HEK293 (cell line): Measurements from ENCODE around the gene SPOCK1.
A peak's percentile ranks its signal among the peaks of the same experiment; 100 is the strongest.

ENCODE experiments used
- CTCF ChIA-PET: fragments of 350-600 bp; formaldehyde crosslinking; extraction: SDS; loops from one replicate; lab custom pipeline; 2021; ENCODE audit warnings: antibody characterized with exemption; lab: Yijun Ruan, JAX
- POLR2A ChIA-PET: fragments of 300-600 bp; formaldehyde crosslinking; extraction: SDS; loops from one replicate; lab custom pipeline; 2020; ENCODE audit warnings: antibody characterized with exemption, inconsistent platforms; lab: Yijun Ruan, JAX
- H3K27ac ChIP-seq: fragments of 200-500 bp; sonication (Bioruptor generic); 2 replicates; pipeline ENCODE4 v1.5.1; 2014; ENCODE audit warnings: low read depth, low read length, control low read depth, inconsistent platforms; ENCODE audit errors: extremely low read depth
- H3K36me3 ChIP-seq, 2 experiments: fragments of 200-500 bp in 1 of 2; sonication (Bioruptor generic) in 1 of 2; 1 replicate in 1 of 2; 2 replicates in 1 of 2; pipeline ENCODE4 v1.5.1; 2014 to 2017; ENCODE audit warnings: inconsistent platforms in 2 of 2, low read length in 2 of 2; ENCODE audit not compliant: control insufficient read depth in 2 of 2, insufficient read depth in 1 of 2
- H3K4me1 ChIP-seq: fragments of 200-500 bp; sonication (Bioruptor generic); 2 replicates; pipeline ENCODE4 v1.5.1; 2014; ENCODE audit warnings: mild to moderate bottlenecking, low read length, inconsistent platforms; ENCODE audit not compliant: control insufficient read depth, insufficient read depth
- H3K4me3 ChIP-seq: 2 replicates; pipeline ENCODE4 v1.5.1; 2011; ENCODE audit warnings: low read depth, mild to moderate bottlenecking, control low read depth, low read length, moderate library complexity
- H3K9me3 ChIP-seq: fragments of 200-500 bp; sonication (Bioruptor generic); 2 replicates; pipeline ENCODE4 v1.5.1; 2014; ENCODE audit warnings: low read depth, low read length, inconsistent platforms; ENCODE audit not compliant: control insufficient read depth, insufficient read depth
- ATF2 ChIP-seq: fragments of 450-650 bp; formaldehyde crosslinking; IDR thresholded peaks from 2 replicates; pipeline ENCODE4 v1.5.1; 2016; ENCODE audit warnings: missing biosample characterization, missing genetic modification characterization, low read depth
- EGR2 ChIP-seq: fragments of 450-650 bp; formaldehyde crosslinking; IDR thresholded peaks from 2 replicates; pipeline ENCODE4 v1.5.1; 2016; ENCODE audit warnings: low read depth, missing biosample characterization, missing genetic modification characterization
- IKZF3 ChIP-seq: fragments of 450-650 bp; IDR thresholded peaks from 2 replicates; pipeline ENCODE4 v1.5.0; 2018; ENCODE audit warnings: missing biosample characterization, mild to moderate bottlenecking, missing genetic modification characterization, moderate library complexity
- MEIS1 ChIP-seq: sonication (generic); formaldehyde crosslinking; IDR thresholded peaks from 2 replicates; pipeline ENCODE4 v1.8.1; 2022; ENCODE audit warnings: missing genetic modification reagents, mild to moderate bottlenecking, borderline replicate concordance
- PRDM6 ChIP-seq: fragments of 450-650 bp; formaldehyde crosslinking; IDR thresholded peaks from 2 replicates; pipeline ENCODE4 v1.5.1; 2017; ENCODE audit warnings: missing biosample characterization, missing genetic modification characterization
- TCF7L2 ChIP-seq: IDR thresholded peaks from 2 replicates; pipeline ENCODE4 v1.6.1; 2011; ENCODE audit warnings: low read depth, mild to moderate bottlenecking, inconsistent platforms, low read length, moderate library complexity, borderline replicate concordance
- YY1 ChIP-seq: fragments of 450-650 bp; formaldehyde crosslinking; IDR thresholded peaks from 2 replicates; pipeline ENCODE4 v1.5.1; 2018; ENCODE audit warnings: missing biosample characterization, missing genetic modification characterization
- ZBTB10 ChIP-seq: fragments of 450-650 bp; formaldehyde crosslinking; IDR thresholded peaks from 2 replicates; pipeline ENCODE4 v1.5.1; 2016; ENCODE audit warnings: missing biosample characterization, missing genetic modification characterization
- ZBTB11 ChIP-seq: fragments of 450-650 bp; formaldehyde crosslinking; conservative IDR thresholded peaks from 2 replicates; pipeline ENCODE4 v1.5.1; 2016; ENCODE audit warnings: low read depth, missing biosample characterization, missing genetic modification characterization
- ZBTB44 ChIP-seq: fragments of 450-650 bp; IDR thresholded peaks from 2 replicates; pipeline ENCODE4 v1.5.1; 2018; ENCODE audit warnings: missing biosample characterization, mild to moderate bottlenecking, missing genetic modification characterization
- ZNF174 ChIP-seq: fragments of 450-650 bp; formaldehyde crosslinking; IDR thresholded peaks from 2 replicates; pipeline ENCODE4 v1.5.0; 2017; ENCODE audit warnings: missing biosample characterization, mild to moderate bottlenecking, missing genetic modification characterization
- ZNF280D ChIP-seq: fragments of 450-650 bp; formaldehyde crosslinking; IDR thresholded peaks from 2 replicates; pipeline ENCODE4 v1.5.1; 2016; ENCODE audit warnings: missing biosample characterization, missing genetic modification characterization
- ZNF362 ChIP-seq: fragments of 450-650 bp; formaldehyde crosslinking; IDR thresholded peaks from 2 replicates; pipeline ENCODE4 v1.5.1; 2016; ENCODE audit warnings: missing biosample characterization, missing genetic modification characterization
- ZNF571 ChIP-seq: fragments of 450-650 bp; formaldehyde crosslinking; IDR thresholded peaks from 2 replicates; pipeline ENCODE4 v1.5.0; 2017; ENCODE audit warnings: missing biosample characterization, missing genetic modification characterization
- ZNF600 ChIP-seq: fragments of 450-650 bp; formaldehyde crosslinking; IDR thresholded peaks from 2 replicates; pipeline ENCODE4 v1.5.1; 2016; ENCODE audit warnings: missing biosample characterization, missing genetic modification characterization
- ZNF623 ChIP-seq: fragments of 450-650 bp; formaldehyde crosslinking; IDR thresholded peaks from 2 replicates; pipeline ENCODE4 v1.5.1; 2016; ENCODE audit warnings: missing biosample characterization, missing genetic modification characterization

The SPOCK1 gene

GRCh38 chr5:137501846-137502406 lies 2.8 kb upstream of the SPOCK1 start:
- no peaks in the 10 kb centered on the region for H3K9me3 ChIP-seq
- CTCF ChIA-PET: interaction anchor here (0.6 to 1.6 kb wide), 3 partner anchors 17 to 182 kb away, joined by 3 to 7 read pairs (median 4); no protein-coding TSS in a partner anchor
- no peaks in the 10 kb centered on the region for H3K36me3 ChIP-seq
- POLR2A ChIA-PET: no interaction called here
- no peak overlapping the region for H3K4me3 ChIP-seq
- no peaks in the 10 kb centered on the region for H3K4me1 ChIP-seq
- TF ChIP-seq ATF2 (tag by site-specific recombination) (no peak), EGR2 (tag by site-specific recombination) (0 out of 2 replicates have a peak, but pooled peaks have one; percentile 21), ZNF362 (tag by site-specific recombination) (no peak)
- no peak overlapping the region for H3K27ac ChIP-seq

GRCh38 chr5:137501226-137501625 lies 2.1 kb upstream of the SPOCK1 start:
- Histone ChIP-seq H3K4me3 (no peak overlapping the region), H3K27ac (no peak overlapping the region), H3K36me3 (no peaks in the 10 kb centered on the region), H3K9me3 (no peaks in the 10 kb centered on the region), H3K4me1 (no peaks in the 10 kb centered on the region)
- POLR2A ChIA-PET: no interaction called here
- CTCF ChIA-PET: interaction anchor here (0.6 to 1.6 kb wide), 4 partner anchors 17 to 181 kb away, joined by 3 to 9 read pairs (median 6); no protein-coding TSS in a partner anchor
- TF ChIP-seq ZBTB44 (tag by site-specific recombination) (no peak), ZNF280D (no peak), ZNF623 (tag by site-specific recombination) (no peak), MEIS1 (CRISPR knock-in tag) (no peak), IKZF3 (tag by site-specific recombination) (no peak), PRDM6 (tag by site-specific recombination) (no peak), TCF7L2 (no peak), ZNF600 (tag by site-specific recombination) (no peak), ZNF362 (tag by site-specific recombination) (no peak), ZNF571 (no peak), ZBTB10 (no peak), ZBTB11 (tag by site-specific recombination) (no peak), YY1 (tag by site-specific recombination) (no peak), ZNF174 (tag by site-specific recombination) (no peak)
